Thyroid gland (tissue), 4 donors: ENCODE results near the gene LRRC42. TPM values are rescaled to one million over a fixed set of nuclear protein-coding genes. Genes with fewer than 3 reads are reported as not detected.

Experiments
- DNase-seq, 2 donors: peaks; one replicate each; pipeline ENCODE4 v3.0.0-alpha.2; 2019
- H3K27ac ChIP-seq, 3 donors: fragments of 200-600 bp; sonication (generic); 1 replicate in 2 of 3; 2 replicates in 1 of 3; pipeline ENCODE4 v1.5.1; 2016 to 2019; ENCODE audit warnings: mild to moderate bottlenecking in 1 of 3, moderate library complexity in 1 of 3
- H3K27me3 ChIP-seq: fragments of 200-600 bp; sonication (generic); one replicate; pipeline ENCODE4 v1.5.1; 2019
- H3K36me3 ChIP-seq, 2 donors: fragments of 200-600 bp; sonication (generic); one replicate each; pipeline ENCODE4 v1.5.1; 2016 to 2019
- H3K4me1 ChIP-seq, 2 donors: fragments of 200-600 bp; sonication (generic); one replicate each; pipeline ENCODE4 v1.5.1; 2017 to 2019
- H3K4me3 ChIP-seq, 3 donors: fragments of 200-600 bp; sonication (generic); replicated peaks in 1 of 3; 1 replicate in 2 of 3; 2 replicates in 1 of 3; pipeline ENCODE4 v1.5.1; 2016; ENCODE audit warnings: mild to moderate bottlenecking in 1 of 3
- H3K9me3 ChIP-seq: fragments of 200-600 bp; sonication (generic); one replicate; pipeline ENCODE4 v1.5.1; 2017
- CTCF ChIP-seq, 6 experiments: fragments of 200-600 bp in 3 of 6; fragments of 450-650 bp in 3 of 6; sonication (generic) in 3 of 6; IDR thresholded peaks; one replicate each; pipeline ENCODE4 v1.5.1; 2016 to 2019; ENCODE audit warnings: antibody characterized with exemption in 6 of 6, mild to moderate bottlenecking in 2 of 6, inconsistent platforms in 1 of 6, moderate library complexity in 1 of 6
- POLR2A ChIP-seq, 2 donors: fragments of 450-650 bp; IDR thresholded peaks; one replicate each; pipeline ENCODE4 v1.6.1; 2017; ENCODE audit warnings: antibody characterized with exemption in 2 of 2, mild to moderate bottlenecking in 2 of 2, moderate library complexity in 1 of 2
- WGBS, 2 donors: methylation state at CpG; one replicate each; pipeline ENCODE4 v1.1.5; 2017; 5-methylcytosine and 5-hydroxymethylcytosine counted together
- intact Hi-C: fragments of 100-400 bp; cut with DNase I; formaldehyde crosslinking; loops from one replicate; pipeline ENCODE4 v1.15.1; 2023
- total RNA-seq, 4 donors: library from RNA; depleted of rRNA; stranded (reverse); fragments of >200 nt; gene quantifications; one replicate each; pipeline ENCODE4 v1.2.3, GENCODE V29; 2016

The LRRC42 gene
- total RNA-seq, 4 donors from 2014 or later, result 28.7 to 39.4 (median 33.7) TPM

GRCh38 chr1:53975861-53976260 is 29.7 kb downstream of the LRRC42 start:
- TF ChIP-seq CTCF (IDR thresholded peaks at IDR 0.05) (no peak), POLR2A (IDR thresholded peaks at IDR 0.05) (no peak)
- Histone ChIP-seq H3K27ac (no peak overlapping the region), H3K27me3 (no peaks in the 10 kb centered on the region), H3K4me1 (no peaks in the 10 kb centered on the region), H3K36me3 (peaks cover 1 to 4% of the 10 kb centered on the region in 2 donors), H3K4me3 (no peak overlapping the region), H3K9me3 (no peaks in the 10 kb centered on the region)
- 96% methylated on average over 7 of the region's 7 CpGs for WGBS, 2 donors
- no peak for DNase-seq
- intact Hi-C loops, result no loop called here

GRCh38 chr1:53979712-53980450 is 33.7 kb downstream of the LRRC42 start:
- Histone ChIP-seq H3K4me3 (no peak overlapping the region), H3K36me3 (no peaks in the 10 kb centered on the region), H3K9me3 (no peaks in the 10 kb centered on the region), H3K27ac (no peak overlapping the region), H3K27me3 (no peaks in the 10 kb centered on the region), H3K4me1 (peaks cover 0 to 3% of the 10 kb centered on the region in 2 donors)
- DNase-seq, result no peak
- 71 to 79% methylated on average over 13 of the region's 13 CpGs for WGBS, 2 donors
- intact Hi-C loops, result no loop called here
- TF ChIP-seq POLR2A (IDR thresholded peaks at IDR 0.05) (no peak), CTCF (IDR thresholded peaks at IDR 0.05) (no peak)

- H3K27me3 ChIP-seq, result no peaks in the 10 kb centered on the region
- no peak overlapping the region for H3K27ac ChIP-seq
- intact Hi-C loops, result no loop called here
- no peaks in the 10 kb centered on the region for H3K36me3 ChIP-seq
- no peak overlapping the region for H3K4me3 ChIP-seq
- TF ChIP-seq CTCF (IDR thresholded peaks at IDR 0.05) (no peak), POLR2A (IDR thresholded peaks at IDR 0.05) (no peak)
- WGBS, 2 donors, result 91 to 99% methylated on average over 6 of the region's 6 CpGs
- H3K9me3 ChIP-seq, result no peaks in the 10 kb centered on the region
- H3K4me1 ChIP-seq, result peaks cover 0 to 3% of the 10 kb centered on the region in 2 donors
- no peak for DNase-seq
Measured at GRCh38 chr1:53981220-53981619, 35.1 kb downstream of the LRRC42 start.

- H3K4me3 ChIP-seq, result no peak overlapping the region
- 45% methylated on average over 20 of the region's 20 CpGs for WGBS, 2 donors
- TF ChIP-seq CTCF (IDR thresholded peaks at IDR 0.05), result no peak
- TF ChIP-seq POLR2A (IDR thresholded peaks at IDR 0.05), result no peak
- H3K9me3 ChIP-seq, result no peaks in the 10 kb centered on the region
- no peaks in the 10 kb centered on the region for H3K27me3 ChIP-seq
- H3K36me3 ChIP-seq, result no peaks in the 10 kb centered on the region
- intact Hi-C loops, result no loop called here
- peak; percentile 26 to 29 for DNase-seq
- no peak overlapping the region for H3K27ac ChIP-seq
- H3K4me1 ChIP-seq, result peaks cover 0 to 3% of the 10 kb centered on the region in 2 donors
Measured at GRCh38 chr1:53982034-53982762, 36.0 kb downstream of the LRRC42 start.

- Histone ChIP-seq H3K9me3 (no peaks in the 10 kb centered on the region), H3K27ac (no peak overlapping the region), H3K27me3 (no peaks in the 10 kb centered on the region), H3K36me3 (no peaks in the 10 kb centered on the region), H3K4me3 (no peak overlapping the region), H3K4me1 (peaks cover 0 to 3% of the 10 kb centered on the region in 2 donors)
- DNase-seq, result no peak
- intact Hi-C loops, result no loop called here
- WGBS, 2 donors, result 30 to 37% methylated on average over 4 of the region's 4 CpGs
- TF ChIP-seq POLR2A (IDR thresholded peaks at IDR 0.05) (no peak), CTCF (IDR thresholded peaks at IDR 0.05) (no peak)
Measured at GRCh38 chr1:53982763-53983104, 36.6 kb downstream of the LRRC42 start.
